ENCODE measurements around the gene NOTCH1.

The NOTCH1 gene

GRCh38 chr9:136530461-136531089, 15.3 kb downstream of the NOTCH1 start:
- DNase-seq, result no peak

GRCh38 chr9:136529516-136530460, 16.1 kb downstream of the NOTCH1 start:
- no peak for DNase-seq

GRCh38 chr9:136528716-136529341, 17.0 kb downstream of the NOTCH1 start:
- no peak for DNase-seq

- DNase-seq, result no peak
Observed at GRCh38 chr9:136527721-136528710, 17.8 kb downstream of the NOTCH1 start.

GRCh38 chr9:136527131-136527530, 18.7 kb downstream of the NOTCH1 start:
- DNase-seq, result no peak

- peak; percentile 57 for DNase-seq
Observed at GRCh38 chr9:136526625-136527066, 19.2 kb downstream of the NOTCH1 start.

GRCh38 chr9:136525841-136526499, 19.9 kb downstream of the NOTCH1 start:
- peak; percentile 79 for DNase-seq

- DNase-seq, result no peak
Observed at GRCh38 chr9:136525207-136525606, 20.6 kb downstream of the NOTCH1 start.

GRCh38 chr9:136522314-136523237, 23.3 kb downstream of the NOTCH1 start:
- no peak for DNase-seq

- DNase-seq, result no peak
Observed at GRCh38 chr9:136521537-136521936, 24.3 kb downstream of the NOTCH1 start.

GRCh38 chr9:136520053-136520540, 25.8 kb downstream of the NOTCH1 start:
- DNase-seq, result no peak

- DNase-seq, result no peak
Observed at GRCh38 chr9:136519263-136520052, 26.4 kb downstream of the NOTCH1 start.

GRCh38 chr9:136518623-136519022, 27.2 kb downstream of the NOTCH1 start:
- no peak for DNase-seq

- DNase-seq, result no peak
Observed at GRCh38 chr9:136517950-136518349, 27.9 kb downstream of the NOTCH1 start.

GRCh38 chr9:136517012-136517743, 28.7 kb downstream of the NOTCH1 start:
- DNase-seq, result no peak

GRCh38 chr9:136516191-136516654, 29.6 kb downstream of the NOTCH1 start:
- no peak for DNase-seq

GRCh38 chr9:136515276-136515675, 30.6 kb downstream of the NOTCH1 start:
- no peak for DNase-seq

GRCh38 chr9:136514022-136514714, 31.7 kb downstream of the NOTCH1 start:
- DNase-seq, result no peak
